ENCODE results near the gene PTPRN. TPM values are rescaled to one million over a fixed set of nuclear protein-coding genes. Genes with fewer than 3 reads are reported as not detected.
A peak's percentile ranks its signal among the peaks of the same experiment; 100 is the strongest.

The PTPRN gene
- total and polyA plus RNA-seq, 2 of the 8 experiments (the other 6 are each of a cell fraction or from before 2014, with no cell fraction given): 5.4 to 8.2 TPM

GRCh38 chr2:219244789-219245147 lies 64.4 kb downstream of the PTPRN start:
- POLR2A ChIA-PET (ENCODE audit: partially characterized antibody): interaction anchor here (1.0 to 14.9 kb wide), 17 partner anchors 9 to 143 kb away, joined by 3 to 190 read pairs (median 6); partner anchors contain the start of genes ABCB6, ANKZF1, ATG9A and DNAJB2
- H2BK20ac ChIP-seq (ENCODE audit: low read length): no peak overlapping the region
- TF ChIP-seq CEBPB (IDR thresholded peaks at IDR 0.05; ENCODE audit: low read depth, low read length) (no peak), KDM1A (IDR thresholded peaks at IDR 0.05; ENCODE audit: borderline replicate concordance, low read length) (peak; percentile 76)
- H2BK15ac ChIP-seq (ENCODE audit: low read length): no peak overlapping the region
- no peak for FAIRE-seq
- no peaks in the 10 kb centered on the region for H4K20me1 ChIP-seq (replicated peaks in 1 of 2; ENCODE audit: control insufficient read depth in 1 of 2, insufficient read depth in 2 of 2, low read length in 2 of 2)
- no peak overlapping the region for H3K4ac ChIP-seq (replicated peaks; ENCODE audit: insufficient read length, low read depth, low read length)
- no peaks in the 10 kb centered on the region for H3K27me3 ChIP-seq (replicated peaks in 1 of 4; ENCODE audit: control insufficient read depth in 3 of 4, extremely low read depth in 1 of 4, insufficient read depth in 3 of 4, low read length in 3 of 4)
- peak overlapping the region; percentile 91 for H3K27ac ChIP-seq (ENCODE audit: low read depth, low read length)
- peaks cover 8% of the 10 kb centered on the region for H3K23me2 ChIP-seq (ENCODE audit: low read depth, low read length)
- no peak overlapping the region for H2AK5ac ChIP-seq (ENCODE audit: low read depth, low read length)
- WGBS, 2 experiments (ENCODE audit: extremely low coverage in 1 of 2, insufficient coverage in 1 of 2, insufficient read length in 1 of 2, insufficient replicate concordance in 2 of 2, low coverage in 1 of 2, low lambda C conversion rate in 2 of 2, missing lambda C conversion rate in 1 of 2): 63% methylated on average over 6 of the region's 6 CpGs; no CpG with 5 or more reads in 1 of the 2 experiments
- H3K4me2 ChIP-seq (ENCODE audit: insufficient read depth in 1 of 2, low read depth in 2 of 2, low read length in 2 of 2): peak overlapping the region; percentile 91 to 98
- CTCF ChIA-PET (ENCODE audit: partially characterized antibody): interaction anchor here (0.6 to 3.0 kb wide), 17 partner anchors 9 to 296 kb away, joined by 3 to 24 read pairs (median 4); partner anchors contain the start of genes ANKZF1, ATG9A, DNAJB2 and NHEJ1
- no peaks in the 10 kb centered on the region for H3K9me3 ChIP-seq (ENCODE audit: insufficient read depth in 2 of 2, low read depth in 1 of 2, low read length in 1 of 2)
- H4K8ac ChIP-seq (ENCODE audit: extremely low read depth, insufficient read depth, low read length): peak overlapping the region; percentile 100; the same call in 1 of the 2 replicates
- DNase-seq (ENCODE audit: low read depth in 1 of 2, low spot score in 2 of 2): no peak
- H3K79me1 ChIP-seq (ENCODE audit: low read depth, low read length): 0 out of 2 replicates have a peak, but pooled peaks cover 5% of the 10 kb centered on the region
- peaks cover 0 to 3% (median under 1%) of the 10 kb centered on the region in 4 experiments; a peak in 3 of 8 replicates for H3K36me3 ChIP-seq (ENCODE audit: control insufficient read depth in 2 of 4, insufficient read depth in 4 of 4, low read length in 3 of 4)
- H4K91ac ChIP-seq (replicated peaks; ENCODE audit: insufficient read length, low read length): no peak overlapping the region
- no peak overlapping the region for H2BK120ac ChIP-seq (replicated peaks; ENCODE audit: low read depth, low read length)
- H3K79me2 ChIP-seq (ENCODE audit: control insufficient read depth in 1 of 2, insufficient read depth in 2 of 2, low read length in 2 of 2): peaks cover 0 to 5% of the 10 kb centered on the region in 2 experiments; a peak in 1 of 4 replicates
- no peak overlapping the region for H3K14ac ChIP-seq (ENCODE audit: insufficient read length)
- H2BK5ac ChIP-seq (ENCODE audit: low read depth, low read length): no peak overlapping the region
- peak overlapping the region in 3 of 4 experiments; percentile 9 to 95 (median 65); a peak in 5 of 7 replicates for H3K9ac ChIP-seq (replicated peaks in 1 of 4; ENCODE audit: extremely low read depth in 1 of 4, low read depth in 3 of 4, low read length in 3 of 4)
- peak overlapping the region; percentile 74 to 81 (median 80) for H3K4me3 ChIP-seq (ENCODE audit: extremely low read depth in 1 of 4, insufficient read depth in 2 of 4, low read depth in 3 of 4, low read length in 4 of 4)
- peak overlapping the region; percentile 7 for H3K56ac ChIP-seq (replicated peaks; ENCODE audit: insufficient read length, low read depth, low read length)
- H3K4me1 ChIP-seq (replicated peaks in 1 of 4; ENCODE audit: control insufficient read depth in 3 of 4, insufficient read depth in 4 of 4, low read length in 3 of 4): peaks cover 0 to 5% (median 3%) of the 10 kb centered on the region in 4 experiments; a peak in 3 of 7 replicates
- H2BK12ac ChIP-seq (ENCODE audit: low read depth, low read length): no peak overlapping the region
- H3K18ac ChIP-seq (ENCODE audit: extremely low read depth, low read length): no peak overlapping the region
- no peak overlapping the region for H3K23ac ChIP-seq (ENCODE audit: insufficient read length)
- peak overlapping the region; percentile 47; the same call in 1 of the 2 replicates for H2AFZ ChIP-seq (ENCODE audit: low read length)
- H4K5ac ChIP-seq (ENCODE audit: insufficient read length, low read depth, low read length): peak overlapping the region; percentile 78
